SK-N-SH (cell line): ENCODE measurements around the gene VPS50. TPM values are rescaled to one million over a fixed set of nuclear protein-coding genes. Genes with fewer than 3 reads are reported as not detected.

Source experiments
- CTCF ChIA-PET: fragments of 300-600, 350-600 bp; formaldehyde crosslinking; extraction: SDS; loops from one replicate; lab custom pipeline; 2021; lab: Yijun Ruan, JAX
- POLR2A ChIA-PET: fragments of 350-600 bp; sonication (Branson Sonifier 250); formaldehyde crosslinking; extraction: SDS; loops from one replicate; lab custom pipeline; 2020; ENCODE audit warnings: antibody characterized with exemption, inconsistent platforms; lab: Yijun Ruan, JAX
- DNase-seq: peaks from one replicate; pipeline ENCODE4 v3.0.0; 2012
- H2AFZ ChIP-seq: fragments of 200-600 bp; sonication (generic); 2 replicates; pipeline ENCODE4 v1.8.1; 2016; ENCODE audit warnings: antibody characterized with exemption, mild to moderate bottlenecking, low read depth
- H3F3A ChIP-seq: fragments of 200-600 bp; sonication (generic); replicated peaks from 2 replicates; pipeline ENCODE3; 2016; ENCODE audit warnings: antibody characterized with exemption, mild to moderate bottlenecking; ENCODE audit not compliant: insufficient read depth
- H3K27ac ChIP-seq, 2 experiments: fragments of 200-500 bp in 1 of 2; fragments of 200-600 bp in 1 of 2; sonication (Bioruptor generic) in 1 of 2; sonication (generic), shearing (Covaris generic) in 1 of 2; 2 replicates each; pipeline versions ENCODE4 v1.5.1 to v1.6.1; 2014 to 2016; ENCODE audit warnings: low read depth in 2 of 2, inconsistent platforms in 1 of 2, low read length in 1 of 2, mild to moderate bottlenecking in 1 of 2, mixed read lengths in 1 of 2
- H3K27me3 ChIP-seq: fragments of 200-600 bp; sonication (generic), shearing (Covaris generic); 2 replicates; pipeline ENCODE4 v1.6.1; 2016; ENCODE audit warnings: mixed run types; ENCODE audit not compliant: insufficient read depth
- H3K36me3 ChIP-seq, 2 experiments: fragments of 200-500 bp in 1 of 2; fragments of 200-600 bp in 1 of 2; sonication (Bioruptor generic) in 1 of 2; sonication (generic) in 1 of 2; replicated peaks in 1 of 2; 2 replicates each; pipeline versions ENCODE3 to v1.5.1; 2014 to 2016; ENCODE audit warnings: low read length in 1 of 2, mild to moderate bottlenecking in 1 of 2; ENCODE audit not compliant: insufficient read depth in 2 of 2, control insufficient read depth in 1 of 2
- H3K4me1 ChIP-seq, 2 experiments: fragments of 200-500 bp in 1 of 2; fragments of 200-600 bp in 1 of 2; sonication (Bioruptor generic) in 1 of 2; sonication (generic), shearing (Covaris generic) in 1 of 2; 2 replicates each; pipeline versions ENCODE4 v1.5.1 to v1.6.1; 2014 to 2016; ENCODE audit warnings: low read depth in 1 of 2, low read length in 1 of 2, mixed run types in 1 of 2; ENCODE audit not compliant: insufficient read depth in 2 of 2, control insufficient read depth in 1 of 2
- H3K4me2 ChIP-seq: fragments of 200-600 bp; sonication (generic), shearing (Covaris generic); 2 replicates; pipeline ENCODE4 v1.6.1; 2017; ENCODE audit warnings: mixed run types
- H3K4me3 ChIP-seq, 2 experiments: fragments of 200-500 bp in 1 of 2; fragments of 200-600 bp in 1 of 2; sonication (Bioruptor generic) in 1 of 2; sonication (generic), shearing (Covaris generic) in 1 of 2; 2 replicates each; pipeline versions ENCODE4 v1.5.1 to v1.8.1; 2014 to 2016; ENCODE audit warnings: low read depth in 2 of 2, inconsistent platforms in 1 of 2, low read length in 1 of 2, mild to moderate bottlenecking in 1 of 2, mixed read lengths in 1 of 2, moderate library complexity in 1 of 2
- H3K79me2 ChIP-seq: fragments of 200-600 bp; sonication (generic); 2 replicates; pipeline ENCODE4 v1.8.1; 2017; ENCODE audit warnings: mild to moderate bottlenecking; ENCODE audit not compliant: insufficient read depth
- H3K9ac ChIP-seq: fragments of 200-600 bp; sonication (generic); 2 replicates; pipeline ENCODE4 v1.6.1; 2017; ENCODE audit warnings: mixed run types
- H3K9me2 ChIP-seq: fragments of 200-600 bp; sonication (generic); 2 replicates; pipeline ENCODE4 v1.6.1; 2017; ENCODE audit warnings: mixed run types
- H3K9me3 ChIP-seq: fragments of 200-600 bp; sonication (generic); 2 replicates; pipeline ENCODE4 v1.6.1; 2017; ENCODE audit warnings: mixed run types, mild to moderate bottlenecking, moderate library complexity
- H4K20me1 ChIP-seq: fragments of 200-600 bp; sonication (generic); 2 replicates; pipeline ENCODE4 v1.6.1; 2017; ENCODE audit warnings: mild to moderate bottlenecking, mixed run types; ENCODE audit not compliant: insufficient read depth
- CTCF ChIP-seq: fragments of 200-600 bp; sonication (generic); IDR thresholded peaks from 2 replicates; pipeline ENCODE4 v1.6.1; 2017; ENCODE audit warnings: antibody characterized with exemption, mild to moderate bottlenecking, moderate library complexity
- ELF1 ChIP-seq: IDR thresholded peaks from 2 replicates; pipeline ENCODE4 v1.4.0; 2012
- MXI1 ChIP-seq: IDR thresholded peaks from 2 replicates; pipeline ENCODE4 v1.6.1; 2012; ENCODE audit warnings: mild to moderate bottlenecking, low read depth, low read length, improper control_type of control experiment
- NFIC ChIP-seq: IDR thresholded peaks from 2 replicates; pipeline ENCODE4 v1.4.0; 2012; ENCODE audit warnings: borderline replicate concordance
- SIN3A ChIP-seq: IDR thresholded peaks from 2 replicates; pipeline ENCODE4 v1.6.1; 2012; ENCODE audit warnings: low read depth, mild to moderate bottlenecking, low read length, moderate library complexity, borderline replicate concordance
- SMC3 ChIP-seq: IDR thresholded peaks from 2 replicates; pipeline ENCODE4 v1.6.1; 2012; ENCODE audit warnings: low read depth, low read length, improper control_type of control experiment
- TAF1 ChIP-seq: IDR thresholded peaks from 2 replicates; pipeline ENCODE4 v1.6.1; 2012; ENCODE audit warnings: low read depth, mild to moderate bottlenecking, low read length, moderate library complexity, borderline replicate concordance
- TCF12 ChIP-seq: IDR thresholded peaks from 2 replicates; pipeline ENCODE4 v1.4.0; 2012
- WGBS: methylation state at CpG from one replicate; pipeline ENCODE4 v1.1.6; 2017; ENCODE audit warnings: low lambda C conversion rate; 5-methylcytosine and 5-hydroxymethylcytosine counted together
- polyA plus RNA-seq, 3 experiments: library from polyadenylated mRNA; depleted of rRNA; stranded (reverse); fragments of >200 nt; gene quantifications; 2 replicates each; pipeline ENCODE4 v1.2.3, GENCODE V29; 2012
- TF ChIP-seq, protein P1 (sequence below): IDR thresholded peaks from 2 replicates; pipeline ENCODE4 v1.4.0; 2012; ENCODE audit warnings: low read depth
- TF ChIP-seq, protein P2 (sequence below): IDR thresholded peaks from 2 replicates; pipeline ENCODE4 v1.4.0; 2012; ENCODE audit warnings: low read depth, borderline replicate concordance
- TF ChIP-seq, protein P3 (sequence below): fragments of 150-350 bp; IDR thresholded peaks from 2 replicates; pipeline ENCODE4 v1.6.1; 2016; ENCODE audit warnings: mild to moderate bottlenecking, low read depth, low read length

VPS50 gene
- polyA plus RNA-seq, 1 of the 3 experiments (the other 2 are of a cell fraction): 9.1 TPM

DNA sequence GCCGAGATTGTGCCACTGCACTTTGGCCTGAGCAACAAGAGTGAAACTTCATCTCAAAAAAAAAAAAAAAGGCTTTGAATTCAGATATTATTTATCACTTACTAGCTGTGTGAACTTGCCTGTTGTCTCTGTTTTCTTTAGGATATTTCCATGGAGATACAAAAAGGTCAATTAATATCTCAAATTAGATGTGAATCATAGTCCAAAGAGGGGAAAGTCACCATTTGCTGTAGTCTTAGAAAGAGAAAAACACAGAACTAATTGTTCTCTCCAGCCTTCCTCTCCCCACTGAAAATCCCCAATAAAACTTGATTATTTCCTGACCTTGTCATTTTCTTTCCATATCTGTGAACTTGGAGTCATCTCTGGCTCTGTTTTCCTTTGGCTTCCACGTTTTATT lies 27.1 kb upstream of the VPS50 start (continued):
- no peak for TF ChIP-seq CTCF

- POLR2A ChIA-PET: no interaction called here
- TF ChIP-seq MXI1: no peak
- no peak for TF ChIP-seq SIN3A
- TF ChIP-seq SMC3: no peak
- H3K4me1 ChIP-seq: no peaks in the 10 kb centered on the region
- H3K9me3 ChIP-seq: no peaks in the 10 kb centered on the region
- H3K4me3 ChIP-seq: no peak overlapping the region
- WGBS: 24% methylated on average over 5 of the region's 5 CpGs
- no peak overlapping the region for H2AFZ ChIP-seq
- no peaks in the 10 kb centered on the region for H4K20me1 ChIP-seq
- H3K9ac ChIP-seq: no peak overlapping the region
- peaks cover 16% of the 10 kb centered on the region; the same call in 1 of the 2 replicates for H3K27me3 ChIP-seq
- no peak for DNase-seq
- CTCF ChIA-PET: interaction anchor here (1.0 to 2.8 kb wide), 2 partner anchors 17 to 35 kb away, joined by 3 to 10 read pairs; no protein-coding TSS in a partner anchor
- H3K9me2 ChIP-seq: no peaks in the 10 kb centered on the region
- H3F3A ChIP-seq: no peaks in the 10 kb centered on the region
- no peaks in the 10 kb centered on the region for H3K36me3 ChIP-seq
- H3K4me2 ChIP-seq: no peak overlapping the region
- no peaks in the 10 kb centered on the region for H3K79me2 ChIP-seq
- no peak overlapping the region for H3K27ac ChIP-seq
Observed at GRCh38 chr7:93211228-93211818, 20.8 kb upstream of the VPS50 start.

DNA sequence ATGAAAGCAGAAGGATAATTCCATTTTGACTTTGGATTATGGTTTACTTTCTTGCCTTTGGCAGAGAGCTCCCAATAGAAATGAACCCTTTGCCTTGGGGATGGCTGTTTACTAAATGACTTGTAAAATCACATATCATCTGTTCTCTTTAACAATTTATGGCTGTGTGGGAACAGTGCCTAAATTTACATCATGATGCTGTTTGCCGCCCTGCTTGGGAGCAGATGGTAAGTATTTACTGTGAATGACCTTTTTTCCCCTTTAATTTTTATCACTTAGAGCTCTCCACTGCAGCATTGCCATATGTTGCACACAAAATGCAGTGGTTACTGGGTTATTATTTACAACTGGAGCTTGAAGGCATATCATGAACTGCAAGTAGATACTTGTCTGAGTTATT lies 19.3 kb upstream of the VPS50 start:
- CTCF ChIA-PET: interaction anchor here (1.0 to 2.0 kb wide), 4 partner anchors 10 to 19 kb away, joined by 3 to 11 read pairs (median 4); no protein-coding TSS in a partner anchor
- POLR2A ChIA-PET: no interaction called here
- no peaks in the 10 kb centered on the region for H3K9me3 ChIP-seq
- no peak overlapping the region for H3K9ac ChIP-seq
- no peak overlapping the region for H3K4me3 ChIP-seq
- DNase-seq: no peak
- TF ChIP-seq MXI1 (no peak), NFIC (no peak), TAF1 (no peak), ELF1 (no peak), TCF12 (no peak), CTCF (no peak)
- TF ChIP-seq, protein P1, sequence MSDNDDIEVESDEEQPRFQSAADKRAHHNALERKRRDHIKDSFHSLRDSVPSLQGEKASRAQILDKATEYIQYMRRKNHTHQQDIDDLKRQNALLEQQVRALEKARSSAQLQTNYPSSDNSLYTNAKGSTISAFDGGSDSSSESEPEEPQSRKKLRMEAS: no peak
- TF ChIP-seq, protein P2, sequence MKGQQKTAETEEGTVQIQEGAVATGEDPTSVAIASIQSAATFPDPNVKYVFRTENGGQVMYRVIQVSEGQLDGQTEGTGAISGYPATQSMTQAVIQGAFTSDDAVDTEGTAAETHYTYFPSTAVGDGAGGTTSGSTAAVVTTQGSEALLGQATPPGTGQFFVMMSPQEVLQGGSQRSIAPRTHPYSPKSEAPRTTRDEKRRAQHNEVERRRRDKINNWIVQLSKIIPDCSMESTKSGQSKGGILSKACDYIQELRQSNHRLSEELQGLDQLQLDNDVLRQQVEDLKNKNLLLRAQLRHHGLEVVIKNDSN: no peak
- TF ChIP-seq, protein P3, sequence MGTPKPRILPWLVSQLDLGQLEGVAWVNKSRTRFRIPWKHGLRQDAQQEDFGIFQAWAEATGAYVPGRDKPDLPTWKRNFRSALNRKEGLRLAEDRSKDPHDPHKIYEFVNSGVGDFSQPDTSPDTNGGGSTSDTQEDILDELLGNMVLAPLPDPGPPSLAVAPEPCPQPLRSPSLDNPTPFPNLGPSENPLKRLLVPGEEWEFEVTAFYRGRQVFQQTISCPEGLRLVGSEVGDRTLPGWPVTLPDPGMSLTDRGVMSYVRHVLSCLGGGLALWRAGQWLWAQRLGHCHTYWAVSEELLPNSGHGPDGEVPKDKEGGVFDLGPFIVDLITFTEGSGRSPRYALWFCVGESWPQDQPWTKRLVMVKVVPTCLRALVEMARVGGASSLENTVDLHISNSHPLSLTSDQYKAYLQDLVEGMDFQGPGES: no peak
- peaks cover 12% of the 10 kb centered on the region for H3K27me3 ChIP-seq
- H4K20me1 ChIP-seq: no peaks in the 10 kb centered on the region
- H3K4me1 ChIP-seq: no peaks in the 10 kb centered on the region
- no peaks in the 10 kb centered on the region for H3F3A ChIP-seq
- no peaks in the 10 kb centered on the region for H3K9me2 ChIP-seq
- 0% methylated on average over 1 of the region's 1 CpG for WGBS
- no peaks in the 10 kb centered on the region for H3K36me3 ChIP-seq
- no peaks in the 10 kb centered on the region for H3K79me2 ChIP-seq
- no peak overlapping the region for H3K27ac ChIP-seq
- no peak overlapping the region for H2AFZ ChIP-seq
- no peak overlapping the region for H3K4me2 ChIP-seq
